GM21526 (cell line): Measurements from ENCODE around the gene NAA10.
A peak's percentile ranks its signal among the peaks of the same experiment; 100 is the strongest.

Experiments used
- ATAC-seq: cut with Tn5 transposase; IDR thresholded peaks from one replicate; pipeline ENCODE4 v1.9.1; 2021; ENCODE audit warnings: moderate library complexity; ENCODE audit not compliant: unreplicated experiment, low FRiP score

Gene NAA10

GRCh38 chrX:153950127-153950526 is 15.3 kb upstream of the NAA10 start:
- ATAC-seq, result no peak

DNA sequence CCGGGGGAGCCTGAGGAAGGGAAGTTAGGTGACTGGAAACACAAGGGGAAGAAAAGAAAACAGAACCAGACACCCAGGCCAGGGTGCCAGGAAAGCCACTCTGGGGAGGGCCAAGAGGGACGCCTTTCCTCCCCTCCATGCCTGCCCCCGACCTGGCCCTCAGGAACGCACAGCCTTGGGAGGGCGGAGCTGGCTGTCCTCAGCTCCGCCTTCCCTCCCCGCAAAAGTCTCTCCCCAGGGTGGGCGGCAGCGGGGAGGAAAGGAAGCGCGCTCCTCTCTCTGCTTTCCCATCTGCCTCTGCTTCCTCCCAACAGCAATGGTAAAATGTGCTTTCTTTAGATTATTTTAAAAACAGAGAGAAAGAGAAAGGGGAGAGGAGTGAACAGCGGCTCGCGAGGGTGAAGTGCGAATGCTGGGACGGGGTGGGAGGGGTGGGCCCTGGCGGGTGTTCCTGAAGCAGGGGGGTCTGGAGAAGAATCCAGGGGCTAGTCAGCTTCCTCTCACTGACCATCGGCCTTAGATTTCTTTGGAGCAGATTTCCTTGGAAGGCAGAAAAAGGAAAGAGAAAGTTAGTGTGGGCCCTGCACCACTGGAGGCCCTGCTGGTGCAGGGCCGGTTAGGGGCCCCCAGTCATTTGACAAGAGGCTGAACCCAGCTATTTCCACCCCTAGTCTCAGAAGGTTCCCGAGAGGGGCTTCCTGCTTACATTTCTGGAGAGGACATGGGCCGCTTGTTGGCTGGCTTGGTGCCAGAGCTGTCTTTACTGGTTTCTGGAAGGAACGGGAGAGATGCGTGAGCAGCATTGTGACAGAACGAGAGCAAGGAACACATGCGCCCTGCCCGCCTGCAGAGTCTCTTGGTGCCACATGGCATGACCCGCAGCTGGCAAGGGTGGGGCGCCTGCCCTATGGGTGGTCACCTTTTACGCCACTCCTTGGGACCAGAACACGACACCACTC is 14.3 kb upstream of the NAA10 start:
- no peak for ATAC-seq

- no peak for ATAC-seq
Observed at GRCh38 chrX:153948002-153948466, 13.2 kb upstream of the NAA10 start.

- ATAC-seq, result peak; percentile 71
Observed at GRCh38 chrX:153947009-153947769, 12.4 kb upstream of the NAA10 start.

GRCh38 chrX:153945956-153946943 is 11.4 kb upstream of the NAA10 start:
- ATAC-seq, result no peak

GRCh38 chrX:153944800-153945150 is 9.9 kb upstream of the NAA10 start:
- ATAC-seq, result no peak

GRCh38 chrX:153944140-153944799 is 9.4 kb upstream of the NAA10 start, which contains the start of gene RENBP:
Gene RENBP (minus strand): TSS chrX:153944643. CDS start chrX:153944610, 33 bp downstream.
- ATAC-seq, result no peak

GRCh38 chrX:153941336-153942252 is 6.8 kb upstream of the NAA10 start:
- no peak for ATAC-seq

DNA sequence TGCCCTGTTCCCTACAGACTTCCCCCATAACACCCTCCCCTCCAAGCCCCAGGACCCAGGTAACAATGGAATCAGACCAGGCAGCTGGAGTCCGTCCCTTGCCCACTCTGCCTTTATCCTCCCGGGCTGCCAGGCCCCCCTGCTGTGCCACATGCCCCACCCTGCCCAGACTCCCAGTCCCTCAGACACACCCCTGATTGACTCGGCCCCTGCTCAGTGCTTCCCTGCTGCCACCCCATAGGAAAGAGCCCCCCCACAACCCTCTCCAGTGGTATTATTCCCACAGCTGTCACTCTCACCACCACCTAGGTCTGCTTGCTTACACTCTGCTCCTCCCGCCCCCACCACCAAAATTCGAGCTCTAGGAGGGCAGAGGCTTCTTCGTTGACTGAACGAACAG is 4.7 kb upstream of the NAA10 start:
- ATAC-seq, result no peak

DNA sequence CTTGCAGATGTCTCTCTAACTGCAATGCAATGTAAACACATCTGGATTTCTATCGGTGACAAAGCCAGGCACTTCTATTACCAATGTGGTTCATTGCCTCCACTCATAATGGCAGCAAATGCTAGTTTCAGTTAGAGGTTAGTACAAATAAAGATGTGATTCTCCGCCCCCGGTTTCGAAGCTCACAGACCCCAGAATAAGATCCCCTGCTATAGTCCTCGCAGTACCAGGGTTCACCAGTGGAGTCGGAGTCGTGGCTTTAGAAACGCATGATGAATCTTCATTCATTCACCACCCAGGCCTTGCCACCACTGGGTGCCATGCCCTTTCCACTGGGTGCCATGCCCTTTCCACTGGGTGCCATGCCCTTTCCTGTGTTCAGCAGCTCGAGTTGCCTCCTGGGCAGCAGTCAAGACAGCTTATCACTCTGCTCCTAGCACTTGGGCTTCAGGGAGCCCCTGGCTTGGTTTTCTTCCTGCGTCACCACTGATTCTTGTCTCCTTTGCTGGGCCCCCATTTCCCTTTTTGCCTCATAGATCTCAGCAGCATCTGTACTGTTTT is 3.5 kb upstream of the NAA10 start:
- ATAC-seq, result no peak

GRCh38 chrX:153937056-153937455 is 2.2 kb upstream of the NAA10 start:
- no peak for ATAC-seq

DNA sequence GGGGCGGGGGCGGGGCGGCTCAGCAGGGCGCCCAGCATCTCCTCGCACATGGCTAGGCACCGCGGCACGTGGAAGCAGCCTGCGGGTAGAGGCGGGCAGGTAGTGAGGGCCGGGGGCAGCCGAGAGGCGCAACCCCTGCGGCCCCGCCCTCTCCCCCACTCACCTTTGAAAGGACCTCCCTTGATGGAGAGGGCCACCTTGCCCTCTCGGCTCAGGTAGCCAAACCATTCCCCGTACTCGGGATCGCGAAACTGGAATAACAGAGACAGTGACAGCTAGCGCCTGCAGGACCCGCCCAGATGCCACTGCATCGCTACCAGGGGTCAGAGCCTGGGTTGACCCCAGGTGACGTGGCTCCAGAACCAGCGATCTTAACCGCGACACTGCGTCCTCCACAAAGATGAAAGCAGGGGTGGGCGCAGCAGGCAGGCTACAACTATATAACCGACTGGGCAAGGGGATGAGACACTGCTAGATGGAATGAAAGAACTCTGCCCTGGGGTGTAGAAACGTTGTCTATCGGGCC is 552 bp upstream of the NAA10 start:
- peak; percentile 9 for ATAC-seq

- ATAC-seq, result peak; percentile 14
Observed at GRCh38 chrX:153934148-153934761, 582 bp downstream of the NAA10 start.

GRCh38 chrX:153933748-153934147 is 1.1 kb downstream of the NAA10 start:
- no peak for ATAC-seq

GRCh38 chrX:153932220-153932915 is 2.5 kb downstream of the NAA10 start:
- ATAC-seq, result no peak

GRCh38 chrX:153931748-153932147 is 3.1 kb downstream of the NAA10 start:
- ATAC-seq, result no peak

DNA sequence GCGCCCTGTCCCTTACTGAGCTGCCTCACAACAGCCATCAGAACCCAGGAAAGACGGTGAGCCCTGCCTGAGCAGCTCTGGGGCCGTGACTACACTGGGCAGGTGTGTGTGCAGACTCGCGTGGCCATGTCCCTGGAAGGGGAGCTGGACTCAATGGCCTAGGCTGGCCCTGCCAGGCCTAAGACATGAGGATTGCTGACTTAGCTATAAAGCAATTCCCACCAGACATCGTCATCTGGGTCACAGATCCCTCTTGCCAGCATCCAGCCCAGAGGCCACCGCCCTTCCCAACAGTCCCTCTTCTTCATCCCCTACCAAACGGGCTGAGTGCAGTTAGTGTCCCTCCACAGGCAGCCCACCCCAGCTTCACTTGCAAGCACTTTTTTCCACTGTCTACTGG is 3.7 kb downstream of the NAA10 start:
- ATAC-seq, result no peak
